ENCODE measurements around the gene EMB.
"Not testable (repeated sequence)": the region's sequence is repeated elsewhere in the genome, so short reads cannot be mapped to it uniquely, and the experiment has no call there.

The EMB gene

GRCh38 chr5:50465015-50465414 lies 23.9 kb upstream of the EMB start:
- H4K8ac ChIP-seq (ENCODE audit: low read depth, low read length); H4K12ac ChIP-seq (ENCODE audit: low read depth, low read length); H3K4ac ChIP-seq (ENCODE audit: low read depth, low read length); H2AFZ ChIP-seq (ENCODE audit: insufficient read depth, low read length, poor library complexity); H3K27ac ChIP-seq (ENCODE audit: low read depth, low read length); H3K27me3 ChIP-seq (ENCODE audit: insufficient read depth, low read length); H3K9ac ChIP-seq (ENCODE audit: low read length); H3K14ac ChIP-seq (ENCODE audit: low read length); H3K4me3 ChIP-seq (ENCODE audit: low read depth, low read length); H3K79me2 ChIP-seq (ENCODE audit: control insufficient read depth, insufficient read depth, low read length, poor library complexity); H2BK5ac ChIP-seq (ENCODE audit: low read depth, low read length, poor library complexity); H3K4me1 ChIP-seq (ENCODE audit: control insufficient read depth in 1 of 2, insufficient read depth in 2 of 2, low read length in 2 of 2); H3K36me3 ChIP-seq (ENCODE audit: control insufficient read depth in 1 of 2, insufficient read depth in 2 of 2, low read length in 2 of 2); H2BK12ac ChIP-seq (ENCODE audit: low read length); H4K91ac ChIP-seq (ENCODE audit: low read depth, low read length); DNase-seq; H3K4me2 ChIP-seq (ENCODE audit: low read length); H2AK5ac ChIP-seq (ENCODE audit: low read length); H3K79me1 ChIP-seq (ENCODE audit: low read length); H2BK120ac ChIP-seq (ENCODE audit: insufficient read depth, low read length, poor library complexity); H3K9me3 ChIP-seq (ENCODE audit: insufficient read depth, low read depth, low read length); H3K23ac ChIP-seq (ENCODE audit: low read length); H3K18ac ChIP-seq (ENCODE audit: low read length): not testable (repeated sequence)
- WGBS (ENCODE audit: extremely low coverage, insufficient coverage, insufficient read length) = no CpG with 5 or more reads among the region's 23 CpGs

GRCh38 chr5:50463726-50464125 lies 22.6 kb upstream of the EMB start:
- no peaks in the 10 kb centered on the region for H3K79me1 ChIP-seq (ENCODE audit: low read length)
- no peaks in the 10 kb centered on the region for H3K4me1 ChIP-seq (ENCODE audit: control insufficient read depth in 1 of 2, insufficient read depth in 2 of 2, low read length in 2 of 2)
- H3K36me3 ChIP-seq (ENCODE audit: control insufficient read depth in 1 of 2, insufficient read depth in 2 of 2, low read length in 2 of 2) = no peaks in the 10 kb centered on the region
- H2BK120ac ChIP-seq (ENCODE audit: insufficient read depth, low read length, poor library complexity) = no peak overlapping the region
- no peak overlapping the region for H3K23ac ChIP-seq (ENCODE audit: low read length)
- H2AK5ac ChIP-seq (ENCODE audit: low read length) = no peak overlapping the region
- H4K8ac ChIP-seq (ENCODE audit: low read depth, low read length) = no peak overlapping the region
- no peak for DNase-seq
- H3K27me3 ChIP-seq (ENCODE audit: insufficient read depth, low read length) = no peaks in the 10 kb centered on the region
- H3K18ac ChIP-seq (ENCODE audit: low read length) = no peak overlapping the region
- H3K4me2 ChIP-seq (ENCODE audit: low read length) = no peak overlapping the region
- H3K14ac ChIP-seq (ENCODE audit: low read length) = no peak overlapping the region
- H2BK5ac ChIP-seq (ENCODE audit: low read depth, low read length, poor library complexity) = no peak overlapping the region
- no peak overlapping the region for H3K4ac ChIP-seq (ENCODE audit: low read depth, low read length)
- H3K79me2 ChIP-seq (ENCODE audit: control insufficient read depth, insufficient read depth, low read length, poor library complexity) = no peaks in the 10 kb centered on the region
- no peaks in the 10 kb centered on the region for H3K9me3 ChIP-seq (ENCODE audit: insufficient read depth, low read depth, low read length)
- no peak overlapping the region for H3K27ac ChIP-seq (ENCODE audit: low read depth, low read length)
- no peak overlapping the region for H3K4me3 ChIP-seq (ENCODE audit: low read depth, low read length)
- no peak overlapping the region for H2AFZ ChIP-seq (ENCODE audit: insufficient read depth, low read length, poor library complexity)
- H4K91ac ChIP-seq (ENCODE audit: low read depth, low read length) = no peak overlapping the region
- H2BK12ac ChIP-seq (ENCODE audit: low read length) = no peak overlapping the region
- H4K12ac ChIP-seq (ENCODE audit: low read depth, low read length) = no peak overlapping the region
- WGBS (ENCODE audit: extremely low coverage, insufficient coverage, insufficient read length) = no CpG with 5 or more reads among the region's 1 CpG
- no peak overlapping the region for H3K9ac ChIP-seq (ENCODE audit: low read length)

- no peaks in the 10 kb centered on the region for H3K79me1 ChIP-seq (ENCODE audit: low read length)
- no peaks in the 10 kb centered on the region for H3K79me2 ChIP-seq (ENCODE audit: control insufficient read depth, insufficient read depth, low read length, poor library complexity)
- no peaks in the 10 kb centered on the region for H3K36me3 ChIP-seq (ENCODE audit: control insufficient read depth in 1 of 2, insufficient read depth in 2 of 2, low read length in 2 of 2)
- no peak overlapping the region for H3K4me2 ChIP-seq (ENCODE audit: low read length)
- DNase-seq = no peak
- no peak overlapping the region for H3K4ac ChIP-seq (ENCODE audit: low read depth, low read length)
- H3K9me3 ChIP-seq (ENCODE audit: insufficient read depth, low read depth, low read length) = no peaks in the 10 kb centered on the region
- H3K23ac ChIP-seq (ENCODE audit: low read length) = no peak overlapping the region
- no peaks in the 10 kb centered on the region for H3K4me1 ChIP-seq (ENCODE audit: control insufficient read depth in 1 of 2, insufficient read depth in 2 of 2, low read length in 2 of 2)
- no peak overlapping the region for H2AFZ ChIP-seq (ENCODE audit: insufficient read depth, low read length, poor library complexity)
- no peak overlapping the region for H3K4me3 ChIP-seq (ENCODE audit: low read depth, low read length)
- no peak overlapping the region for H2BK120ac ChIP-seq (ENCODE audit: insufficient read depth, low read length, poor library complexity)
- H3K27ac ChIP-seq (ENCODE audit: low read depth, low read length) = no peak overlapping the region
- no peak overlapping the region for H3K9ac ChIP-seq (ENCODE audit: low read length)
- no peaks in the 10 kb centered on the region for H3K27me3 ChIP-seq (ENCODE audit: insufficient read depth, low read length)
- no peak overlapping the region for H2BK5ac ChIP-seq (ENCODE audit: low read depth, low read length, poor library complexity)
- H2BK12ac ChIP-seq (ENCODE audit: low read length) = no peak overlapping the region
- no peak overlapping the region for H3K14ac ChIP-seq (ENCODE audit: low read length)
- H4K91ac ChIP-seq (ENCODE audit: low read depth, low read length) = no peak overlapping the region
- H4K12ac ChIP-seq (ENCODE audit: low read depth, low read length) = no peak overlapping the region
- no peak overlapping the region for H2AK5ac ChIP-seq (ENCODE audit: low read length)
- H3K18ac ChIP-seq (ENCODE audit: low read length) = no peak overlapping the region
- no peak overlapping the region for H4K8ac ChIP-seq (ENCODE audit: low read depth, low read length)
- WGBS (ENCODE audit: extremely low coverage, insufficient coverage, insufficient read length) = no CpG with 5 or more reads among the region's 2 CpGs
These were observed 22.0 kb upstream of the EMB start for GRCh38 chr5:50463047-50463446.

GRCh38 chr5:50462579-50462978 lies 21.5 kb upstream of the EMB start:
- not testable (repeated sequence) for H3K18ac ChIP-seq (ENCODE audit: low read length); H3K14ac ChIP-seq (ENCODE audit: low read length); H2BK120ac ChIP-seq (ENCODE audit: insufficient read depth, low read length, poor library complexity); H2AFZ ChIP-seq (ENCODE audit: insufficient read depth, low read length, poor library complexity); H3K4me1 ChIP-seq (ENCODE audit: control insufficient read depth in 1 of 2, insufficient read depth in 2 of 2, low read length in 2 of 2); H4K91ac ChIP-seq (ENCODE audit: low read depth, low read length); H3K79me1 ChIP-seq (ENCODE audit: low read length); H3K9me3 ChIP-seq (ENCODE audit: insufficient read depth, low read depth, low read length); H2BK12ac ChIP-seq (ENCODE audit: low read length); H3K27me3 ChIP-seq (ENCODE audit: insufficient read depth, low read length); H3K4me2 ChIP-seq (ENCODE audit: low read length); H2BK5ac ChIP-seq (ENCODE audit: low read depth, low read length, poor library complexity); DNase-seq; H3K4ac ChIP-seq (ENCODE audit: low read depth, low read length); H3K27ac ChIP-seq (ENCODE audit: low read depth, low read length); H3K23ac ChIP-seq (ENCODE audit: low read length); H3K9ac ChIP-seq (ENCODE audit: low read length); H2AK5ac ChIP-seq (ENCODE audit: low read length); H3K36me3 ChIP-seq (ENCODE audit: control insufficient read depth in 1 of 2, insufficient read depth in 2 of 2, low read length in 2 of 2); H4K8ac ChIP-seq (ENCODE audit: low read depth, low read length); H4K12ac ChIP-seq (ENCODE audit: low read depth, low read length); H3K79me2 ChIP-seq (ENCODE audit: control insufficient read depth, insufficient read depth, low read length, poor library complexity); H3K4me3 ChIP-seq (ENCODE audit: low read depth, low read length)
- WGBS (ENCODE audit: extremely low coverage, insufficient coverage, insufficient read length) = no CpG with 5 or more reads among the region's 1 CpG

All from trophoblast cell (in vitro differentiated cells and primary cell).